GM13977 (cell line): ENCODE measurements around the gene ISLR2.

Experiments used
- DNase-seq: peaks from one replicate; pipeline ENCODE4 v3.0.0; 2012; ENCODE audit warnings: low spot score
- CTCF ChIP-seq: IDR thresholded peaks from 2 replicates; pipeline ENCODE4 v1.5.1; 2012; ENCODE audit warnings: mild to moderate bottlenecking, control low read depth; ENCODE audit not compliant: insufficient read depth; ENCODE audit errors: extremely low read depth, missing control alignments
- in situ Hi-C: fragments of 300-500 bp; cut with MboI; formaldehyde crosslinking; loops from one replicate; pipeline ENCODE4 v1.12.0; 2022; ENCODE audit warnings: low sequenced_read_pairs, low pct_unique_long_range_greater_than_20kb, mixed read lengths, inconsistent platforms; ENCODE audit not compliant: unreplicated experiment

ISLR2 gene

GRCh38 chr15:74120426-74120825 is 10.0 kb upstream of the ISLR2 start:
- in situ Hi-C loops: no loop called here
- TF ChIP-seq CTCF: no peak
- DNase-seq: no peak

GRCh38 chr15:74121039-74121438 is 9.3 kb upstream of the ISLR2 start:
- in situ Hi-C loops: no loop called here
- no peak for TF ChIP-seq CTCF
- DNase-seq: no peak

DNA sequence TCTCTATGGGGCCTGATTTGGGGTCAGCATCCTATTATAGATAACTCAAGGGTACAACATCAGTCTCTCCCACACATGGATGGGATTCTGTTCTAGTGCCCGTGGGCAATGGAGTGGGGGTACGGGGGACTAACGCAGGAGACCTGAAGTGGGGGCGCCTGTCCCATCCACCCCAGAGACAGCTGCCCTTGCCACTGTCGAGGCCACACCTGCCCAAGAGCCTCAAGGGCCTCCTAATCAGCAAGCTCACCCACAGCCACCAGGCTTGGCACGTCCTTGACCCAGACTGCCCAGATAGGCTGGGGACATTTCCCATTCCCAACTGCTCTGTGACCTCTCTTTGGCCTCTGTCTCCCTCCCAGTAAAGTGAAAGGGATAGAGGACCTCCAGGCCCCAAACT is 8.5 kb upstream of the ISLR2 start:
- in situ Hi-C loops: no loop called here
- no peak for TF ChIP-seq CTCF
- DNase-seq: no peak

GRCh38 chr15:74122403-74123130 is 7.8 kb upstream of the ISLR2 start:
- DNase-seq: peak; percentile 37
- in situ Hi-C loops: no loop called here
- no peak for TF ChIP-seq CTCF

GRCh38 chr15:74123131-74123429 is 7.3 kb upstream of the ISLR2 start:
- in situ Hi-C loops: no loop called here
- DNase-seq: no peak
- peak; percentile 7 for TF ChIP-seq CTCF

DNA sequence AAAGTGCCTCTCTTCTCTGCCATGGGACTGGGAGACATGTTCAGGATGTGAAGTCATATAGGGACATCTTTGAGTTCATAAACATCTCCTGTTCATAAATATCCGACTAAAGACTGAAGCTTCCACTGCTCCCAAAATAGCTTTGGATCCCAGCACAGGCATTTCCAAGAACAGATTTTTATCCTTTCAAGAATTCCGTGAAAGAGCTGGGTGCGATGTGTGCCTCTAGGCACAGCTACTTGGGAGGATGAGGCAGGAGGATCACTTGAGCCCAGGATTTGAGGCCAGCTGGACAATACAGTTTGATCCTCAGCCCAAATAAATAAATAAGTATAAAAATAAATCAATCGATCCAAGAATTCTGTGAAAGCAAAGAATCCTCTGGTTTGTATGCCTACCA is 6.7 kb upstream of the ISLR2 start:
- in situ Hi-C loops: no loop called here
- no peak for TF ChIP-seq CTCF
- no peak for DNase-seq

DNA sequence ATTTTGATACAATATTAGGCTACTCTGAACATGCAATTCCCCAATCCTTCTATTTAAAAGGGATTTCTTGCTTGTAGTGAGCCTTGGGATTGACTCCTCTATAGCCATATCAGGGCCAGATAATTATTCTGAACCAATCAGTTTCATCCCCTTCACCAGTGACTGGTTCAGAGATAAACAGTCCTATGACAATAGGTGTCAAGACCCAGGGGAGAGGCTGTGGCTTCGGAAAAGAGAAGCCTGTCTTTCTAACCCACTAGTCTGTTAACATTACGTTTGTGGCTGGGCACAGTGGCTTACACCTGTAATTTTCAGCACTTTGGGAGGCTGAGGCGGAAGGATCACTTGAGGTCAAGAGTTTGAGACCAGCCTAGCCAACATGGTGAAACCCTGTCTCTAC is 6.2 kb upstream of the ISLR2 start:
- TF ChIP-seq CTCF: no peak
- in situ Hi-C loops: no loop called here
- DNase-seq: no peak
